Activated CD4-positive, alpha-beta T cell treated with anti-CD3 and anti-CD28 coated beads, Interleukin-2, amount 50 U/mL, for 4 hours (primary cell): Measurements from ENCODE around the gene ROPN1B.

Experiments
- DNase-seq, 2 experiments: peaks; one replicate each; pipeline ENCODE4 v3.0.0-alpha.2; 2020

Gene ROPN1B

GRCh38 chr3:126005951-126006350 lies 37.0 kb downstream of the ROPN1B start:
- DNase-seq, result no peak

GRCh38 chr3:126008219-126008618 lies 39.2 kb downstream of the ROPN1B start:
- no peak for DNase-seq

- DNase-seq, result no peak
Observed at GRCh38 chr3:126009181-126009580, 40.2 kb downstream of the ROPN1B start.

GRCh38 chr3:126013751-126014156 lies 44.8 kb downstream of the ROPN1B start:
- no peak for DNase-seq

GRCh38 chr3:126014252-126014651 lies 45.3 kb downstream of the ROPN1B start:
- DNase-seq, result no peak

- no peak for DNase-seq
Observed at GRCh38 chr3:126015075-126015474, 46.1 kb downstream of the ROPN1B start.

- no peak for DNase-seq
Observed at GRCh38 chr3:126016616-126017015, 47.6 kb downstream of the ROPN1B start.

- no peak for DNase-seq
Observed at GRCh38 chr3:126017362-126017761, 48.4 kb downstream of the ROPN1B start.

- DNase-seq, result no peak
Observed at GRCh38 chr3:126018545-126018944, 49.6 kb downstream of the ROPN1B start.

- no peak for DNase-seq
Observed at GRCh38 chr3:126018995-126019394, 50.0 kb downstream of the ROPN1B start.

- DNase-seq, result no peak
Observed at GRCh38 chr3:126019683-126020082, 50.7 kb downstream of the ROPN1B start.

- no peak for DNase-seq
Observed at GRCh38 chr3:126021224-126021623, 52.2 kb downstream of the ROPN1B start.

- DNase-seq, result no peak
Observed at GRCh38 chr3:126021702-126022101, 52.7 kb downstream of the ROPN1B start.

- DNase-seq, result no peak
Observed at GRCh38 chr3:126022741-126023359, 53.9 kb downstream of the ROPN1B start.

- DNase-seq, result no peak
Observed at GRCh38 chr3:126023390-126023789, 54.4 kb downstream of the ROPN1B start.

- no peak for DNase-seq
Observed at GRCh38 chr3:126024049-126024854, 55.3 kb downstream of the ROPN1B start.

GRCh38 chr3:126025116-126025729 lies 56.2 kb downstream of the ROPN1B start:
- no peak for DNase-seq

- DNase-seq, result no peak
Observed at GRCh38 chr3:126025862-126026261, 56.9 kb downstream of the ROPN1B start.

- DNase-seq, result no peak
Observed at GRCh38 chr3:126026277-126026751, 57.3 kb downstream of the ROPN1B start.

- no peak for DNase-seq
Observed at GRCh38 chr3:126026761-126027160, 57.8 kb downstream of the ROPN1B start.

- no peak for DNase-seq
Observed at GRCh38 chr3:126028096-126028495, 59.1 kb downstream of the ROPN1B start.

GRCh38 chr3:126029241-126029640 lies 60.3 kb downstream of the ROPN1B start:
- DNase-seq, result no peak

- no peak for DNase-seq
Observed at GRCh38 chr3:126030455-126030854, 61.5 kb downstream of the ROPN1B start.

GRCh38 chr3:126031981-126032471 lies 63.0 kb downstream of the ROPN1B start:
- DNase-seq, result no peak
